Esophagus (tissue), 2 donors: ENCODE results near the gene OPCML. TPM values are rescaled to one million over a fixed set of nuclear protein-coding genes. Genes with fewer than 3 reads are reported as not detected.

Experiments
- H3K27ac ChIP-seq, 2 donors: one replicate each; pipeline ENCODE4 v1.5.1; 2013; ENCODE audit warnings: low read depth in 2 of 2, mild to moderate bottlenecking in 2 of 2, inconsistent platforms in 1 of 2, low read length in 1 of 2, moderate library complexity in 1 of 2
- H3K27me3 ChIP-seq, 2 donors: one replicate each; pipeline ENCODE4 v1.6.1; 2013; ENCODE audit warnings: low read length in 2 of 2, control low read depth in 1 of 2, mild to moderate bottlenecking in 1 of 2; ENCODE audit not compliant: insufficient read depth in 2 of 2, control insufficient read depth in 1 of 2
- H3K36me3 ChIP-seq, 2 donors: one replicate each; pipeline ENCODE4 v1.6.1; 2013; ENCODE audit warnings: low read length in 1 of 2; ENCODE audit not compliant: control insufficient read depth in 2 of 2, insufficient read depth in 2 of 2
- H3K4me1 ChIP-seq, 2 donors: one replicate each; pipeline ENCODE4 v1.6.1; 2013; ENCODE audit warnings: low read length in 1 of 2; ENCODE audit not compliant: control insufficient read depth in 2 of 2, insufficient read depth in 2 of 2
- H3K4me3 ChIP-seq, 2 donors: one replicate each; pipeline ENCODE4 v1.5.1; 2013; ENCODE audit warnings: low read length in 2 of 2, mild to moderate bottlenecking in 2 of 2, low read depth in 1 of 2, moderate library complexity in 1 of 2
- H3K9me3 ChIP-seq, 2 donors: one replicate each; pipeline ENCODE4 v1.6.1; 2013; ENCODE audit warnings: mild to moderate bottlenecking in 2 of 2, low read depth in 1 of 2, low read length in 1 of 2, moderate library complexity in 1 of 2; ENCODE audit not compliant: control insufficient read depth in 2 of 2, insufficient read depth in 1 of 2
- WGBS, 2 donors: extraction: QIAGEN DNeasy Blood & Tissue Kit; methylation state at CpG; one replicate each; pipeline ENCODE4 v1.1.7; 2013; 5-methylcytosine and 5-hydroxymethylcytosine counted together
- polyA plus RNA-seq, 2 donors: library from polyadenylated mRNA; stranded (reverse); fragments of 200-250 nt; gene quantifications; one replicate each; pipeline ENCODE4 v1.2.3, GENCODE V29; 2013
- donor health status: healthy with polysubstance abuse.
- donor health status: Bipolar disorder and iron deficiency.

Gene OPCML
- polyA plus RNA-seq, 2 donors = 0.04 to 0.05 TPM

- Histone ChIP-seq H3K4me3 (no peak overlapping the region), H3K36me3 (no peaks in the 10 kb centered on the region), H3K4me1 (no peaks in the 10 kb centered on the region), H3K27ac (no peak overlapping the region), H3K9me3 (no peaks in the 10 kb centered on the region), H3K27me3 (no peaks in the 10 kb centered on the region)
- 73 to 80% methylated on average over 3 of the region's 3 CpGs for WGBS, 2 donors
Measured at GRCh38 chr11:132972565-132972964, 559.7 kb downstream of the OPCML start.

DNA sequence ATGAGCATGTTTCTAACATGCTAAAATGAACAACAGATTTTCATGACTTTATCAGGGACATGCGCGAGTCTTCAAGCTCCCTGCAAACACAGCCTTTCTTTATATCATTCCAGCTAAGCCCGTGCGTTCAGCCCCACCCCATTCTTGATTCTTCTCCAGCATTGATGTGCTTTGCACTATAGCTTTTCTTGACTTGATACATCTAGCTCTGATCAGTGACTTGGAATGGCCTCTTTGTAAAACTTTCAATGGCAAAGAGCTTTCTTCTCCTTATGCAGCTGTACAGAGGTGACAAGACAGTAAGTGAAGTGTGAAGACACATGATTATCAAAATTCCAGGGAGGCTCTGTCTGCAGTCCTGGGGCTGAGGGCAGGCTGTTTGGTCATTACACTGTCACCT lies 561.0 kb downstream of the OPCML start:
- H3K27ac ChIP-seq = no peak overlapping the region
- WGBS, 2 donors = 47 to 50% methylated on average over 4 of the region's 4 CpGs
- H3K4me1 ChIP-seq = no peaks in the 10 kb centered on the region
- H3K27me3 ChIP-seq = no peaks in the 10 kb centered on the region
- no peaks in the 10 kb centered on the region for H3K36me3 ChIP-seq
- H3K9me3 ChIP-seq = no peaks in the 10 kb centered on the region
- no peak overlapping the region for H3K4me3 ChIP-seq

- H3K27ac ChIP-seq = no peak overlapping the region
- no peaks in the 10 kb centered on the region for H3K4me1 ChIP-seq
- H3K36me3 ChIP-seq = no peaks in the 10 kb centered on the region
- H3K27me3 ChIP-seq = no peaks in the 10 kb centered on the region
- WGBS, 2 donors = 76 to 77% methylated on average over 4 of the region's 4 CpGs
- H3K4me3 ChIP-seq = no peak overlapping the region
- no peaks in the 10 kb centered on the region for H3K9me3 ChIP-seq
Measured at GRCh38 chr11:132969892-132970291, 562.4 kb downstream of the OPCML start.

DNA sequence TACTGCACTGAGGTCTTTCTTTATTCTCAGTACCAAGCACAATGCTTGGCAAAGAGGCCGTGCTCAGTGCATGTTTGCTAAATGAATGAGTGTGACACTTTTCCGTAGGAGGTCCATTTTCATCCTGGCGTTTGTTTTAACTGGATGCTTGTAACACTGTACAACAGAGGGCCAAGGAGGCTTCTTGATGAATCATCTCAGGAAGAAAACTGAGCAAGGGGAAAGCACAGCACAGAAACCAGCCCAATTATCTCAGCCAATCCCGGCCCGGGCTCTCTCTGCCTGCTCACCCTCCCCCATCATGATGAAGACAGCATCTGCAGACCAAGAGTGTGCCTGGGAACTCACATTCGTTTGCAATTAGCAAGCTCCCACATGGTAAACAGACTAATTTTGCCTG lies 570.3 kb downstream of the OPCML start:
- H3K27ac ChIP-seq = no peak overlapping the region
- no peaks in the 10 kb centered on the region for H3K9me3 ChIP-seq
- H3K36me3 ChIP-seq = no peaks in the 10 kb centered on the region
- H3K27me3 ChIP-seq = no peaks in the 10 kb centered on the region
- 34 to 40% methylated on average over 6 of the region's 6 CpGs for WGBS, 2 donors
- no peak overlapping the region for H3K4me3 ChIP-seq
- H3K4me1 ChIP-seq = no peaks in the 10 kb centered on the region

- Histone ChIP-seq H3K36me3 (no peaks in the 10 kb centered on the region), H3K4me3 (no peak overlapping the region), H3K27ac (no peak overlapping the region), H3K9me3 (no peaks in the 10 kb centered on the region), H3K4me1 (no peaks in the 10 kb centered on the region), H3K27me3 (no peaks in the 10 kb centered on the region)
- WGBS, 2 donors = 80 to 82% methylated on average over 5 of the region's 5 CpGs
Measured at GRCh38 chr11:132961453-132961852, 570.8 kb downstream of the OPCML start.

DNA sequence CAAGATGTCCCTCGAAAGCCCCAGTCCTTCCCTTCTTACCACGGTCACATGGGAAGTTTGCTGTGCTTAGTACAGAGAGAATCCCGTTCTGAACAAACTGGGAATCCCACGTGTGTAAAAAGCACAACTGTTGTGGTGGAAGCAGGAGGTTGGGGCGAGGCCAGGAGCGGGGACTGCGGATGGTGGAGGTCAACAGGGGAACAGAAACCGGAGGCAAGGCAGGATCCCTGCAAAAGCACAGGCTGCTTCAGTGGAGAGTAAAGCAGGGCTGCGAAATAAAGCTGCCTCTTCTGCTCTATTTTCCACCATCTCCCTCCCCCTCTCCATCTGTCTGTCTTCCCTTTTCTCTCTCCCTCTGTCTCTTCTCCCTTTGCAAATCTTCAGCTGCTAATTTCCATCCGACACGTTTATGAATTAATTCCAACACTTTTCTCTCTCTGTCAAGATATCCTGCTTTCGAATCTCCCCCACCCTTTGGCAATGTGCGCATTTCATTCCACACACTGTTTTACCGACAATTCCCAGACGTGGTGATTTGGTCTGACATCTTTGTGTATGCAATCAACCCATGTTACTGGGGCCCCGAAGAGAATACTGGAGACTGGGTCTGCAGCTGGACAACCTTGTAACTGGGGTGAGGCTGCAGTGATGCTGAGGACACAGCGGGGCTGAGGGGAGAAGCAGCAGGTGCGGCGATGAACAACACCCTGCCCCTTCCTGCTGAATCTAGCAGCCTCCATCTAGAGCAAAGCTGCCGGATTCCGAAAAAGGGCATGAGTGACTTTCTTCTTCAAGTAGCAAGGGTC lies 571.8 kb downstream of the OPCML start:
- no peaks in the 10 kb centered on the region for H3K27me3 ChIP-seq
- no peak overlapping the region for H3K4me3 ChIP-seq
- H3K9me3 ChIP-seq = no peaks in the 10 kb centered on the region
- H3K36me3 ChIP-seq = no peaks in the 10 kb centered on the region
- H3K4me1 ChIP-seq = no peaks in the 10 kb centered on the region
- H3K27ac ChIP-seq = no peak overlapping the region
- 60 to 68% methylated on average over 21 of the region's 21 CpGs for WGBS, 2 donors

- WGBS, 2 donors = 46 to 51% methylated on average over 3 of the region's 3 CpGs
- Histone ChIP-seq H3K4me3 (no peak overlapping the region), H3K27ac (no peak overlapping the region)
Measured at GRCh38 chr11:132959693-132960092, 572.6 kb downstream of the OPCML start.

GRCh38 chr11:132957881-132958280 lies 574.4 kb downstream of the OPCML start:
- Histone ChIP-seq H3K9me3 (peaks cover 0 to 3% of the 10 kb centered on the region in 2 donors), H3K27ac (no peak overlapping the region), H3K27me3 (no peaks in the 10 kb centered on the region), H3K4me1 (no peaks in the 10 kb centered on the region), H3K4me3 (no peak overlapping the region), H3K36me3 (no peaks in the 10 kb centered on the region)
- 58 to 63% methylated on average over 2 of the region's 2 CpGs for WGBS, 2 donors

More at GRCh38 chr11:132959693-132960092, 572.6 kb downstream of the OPCML start:
- Histone ChIP-seq H3K9me3 (peaks cover 0 to 2% of the 10 kb centered on the region in 2 donors), H3K4me1 (no peaks in the 10 kb centered on the region), H3K36me3 (no peaks in the 10 kb centered on the region), H3K27me3 (no peaks in the 10 kb centered on the region)

- no peak overlapping the region for H3K27ac ChIP-seq
- peaks cover 5 to 7% of the 10 kb centered on the region in 2 donors for H3K9me3 ChIP-seq
- H3K36me3 ChIP-seq = no peaks in the 10 kb centered on the region
- H3K27me3 ChIP-seq = peaks cover 0 to 3% of the 10 kb centered on the region in 2 donors
- H3K4me3 ChIP-seq = no peak overlapping the region
- H3K4me1 ChIP-seq = peaks cover 2 to 6% of the 10 kb centered on the region in 2 donors
- 93 to 100% methylated on average over 1 of the region's 1 CpG for WGBS, 2 donors
Measured at GRCh38 chr11:132948252-132948651, 584.0 kb downstream of the OPCML start.

GRCh38 chr11:132944569-132944944 lies 587.7 kb downstream of the OPCML start:
- peaks cover 2 to 4% of the 10 kb centered on the region in 2 donors for H3K27me3 ChIP-seq

More at GRCh38 chr11:132944569-132944944, 587.7 kb downstream of the OPCML start:
- Histone ChIP-seq H3K9me3 (peaks cover 2 to 3% of the 10 kb centered on the region in 2 donors), H3K36me3 (no peaks in the 10 kb centered on the region), H3K4me1 (peaks cover 2 to 6% of the 10 kb centered on the region in 2 donors), H3K27ac (no peak overlapping the region), H3K4me3 (no peak overlapping the region)
- WGBS, 2 donors = 32 to 39% methylated on average over 8 to 9 of the region's 9 CpGs
